Measurements from ENCODE around the gene PNLIPRP3.

PNLIPRP3 gene

GRCh38 chr10:116511365-116511764 is 83.7 kb downstream of the PNLIPRP3 start:
- DNase-seq (ENCODE audit: low spot score), result no peak

- peak; percentile 64 for DNase-seq (ENCODE audit: low spot score)
These were observed 94.0 kb downstream of the PNLIPRP3 start for GRCh38 chr10:116521424-116522290.

- DNase-seq (ENCODE audit: low spot score), result no peak
These were observed 95.2 kb downstream of the PNLIPRP3 start for GRCh38 chr10:116522803-116523381.

GRCh38 chr10:116524736-116525135 is 97.1 kb downstream of the PNLIPRP3 start:
- no peak for DNase-seq (ENCODE audit: low spot score)

GRCh38 chr10:116526219-116526618 is 98.6 kb downstream of the PNLIPRP3 start:
- no peak for DNase-seq (ENCODE audit: low spot score)

Data from NAMALWA (cell line).